Naive thymus-derived CD8-positive, alpha-beta T cell (primary cell): Measurements from ENCODE around the gene EXOC5. TPM values are rescaled to one million over a fixed set of nuclear protein-coding genes. Genes with fewer than 3 reads are reported as not detected.

ENCODE experiments used
- ATAC-seq, 2 donors: fragments of 150-1000 bp; cut with Tn5 transposase in 1 of 2; sonication (Bioruptor Pico), chemical (Tn5 transposase) in 1 of 2; 1 replicate in 1 of 2; 2 replicates in 1 of 2; pipeline ENCODE4 v1.10.0; 2021; ENCODE audit warnings: mild to moderate bottlenecking in 2 of 2, moderate library complexity in 2 of 2
- POLR2A ChIA-PET: fragments of 350-600 bp; sonication (Branson Sonifier 250); formaldehyde crosslinking; loops from one replicate; lab custom pipeline; 2021; ENCODE audit warnings: antibody characterized with exemption; lab: Charles Lee
- DNase-seq, 10 donors: peaks; one replicate each; pipeline versions ENCODE4 v3.0.0 to v3.0.0-alpha.2; 2020 to 2022
- H3K27ac Mint-ChIP-seq, 10 donors: one replicate each; pipeline ENCODE4 v1.8.0; 2020 to 2022; ENCODE audit warnings: mild to moderate bottlenecking in 10 of 10, mixed read lengths in 10 of 10, moderate library complexity in 4 of 10, inconsistent platforms in 1 of 10
- H3K27me3 Mint-ChIP-seq, 5 donors: one replicate each; pipeline ENCODE4 v1.8.0; 2021 to 2022; ENCODE audit warnings: mixed read lengths in 5 of 5
- H3K36me3 Mint-ChIP-seq, 3 donors: one replicate each; pipeline ENCODE4 v1.8.0; 2020 to 2022; ENCODE audit warnings: mixed read lengths in 3 of 3, mild to moderate bottlenecking in 2 of 3, inconsistent platforms in 1 of 3
- H3K4me1 Mint-ChIP-seq, 4 donors: one replicate each; pipeline ENCODE4 v1.8.0; 2021 to 2022; ENCODE audit warnings: mixed read lengths in 4 of 4
- H3K4me3 Mint-ChIP-seq, 10 donors: one replicate each; pipeline ENCODE4 v1.8.0; 2020 to 2022; ENCODE audit warnings: mild to moderate bottlenecking in 10 of 10, mixed read lengths in 10 of 10, moderate library complexity in 6 of 10, inconsistent platforms in 1 of 10
- H3K9me3 Mint-ChIP-seq, 9 donors: one replicate each; pipeline ENCODE4 v1.8.0; 2020 to 2022; ENCODE audit warnings: mixed read lengths in 9 of 9, mild to moderate bottlenecking in 3 of 9, inconsistent platforms in 1 of 9, moderate library complexity in 1 of 9
- polyA plus RNA-seq, 3 donors: library from polyadenylated mRNA; unstranded; fragments of 300-500 nt; fragmentation: Illumina TruSeq; gene quantifications; one replicate each; pipeline ENCODE4 v1.2.3, GENCODE V29; 2021
- total RNA-seq, 8 experiments: library from RNA in 2 of 8; stranded (reverse) in 2 of 8; gene quantifications; one replicate each; pipeline ENCODE4 v1.2.3 and lab custom pipeline; 2021 to 2026

Gene EXOC5, protein sequence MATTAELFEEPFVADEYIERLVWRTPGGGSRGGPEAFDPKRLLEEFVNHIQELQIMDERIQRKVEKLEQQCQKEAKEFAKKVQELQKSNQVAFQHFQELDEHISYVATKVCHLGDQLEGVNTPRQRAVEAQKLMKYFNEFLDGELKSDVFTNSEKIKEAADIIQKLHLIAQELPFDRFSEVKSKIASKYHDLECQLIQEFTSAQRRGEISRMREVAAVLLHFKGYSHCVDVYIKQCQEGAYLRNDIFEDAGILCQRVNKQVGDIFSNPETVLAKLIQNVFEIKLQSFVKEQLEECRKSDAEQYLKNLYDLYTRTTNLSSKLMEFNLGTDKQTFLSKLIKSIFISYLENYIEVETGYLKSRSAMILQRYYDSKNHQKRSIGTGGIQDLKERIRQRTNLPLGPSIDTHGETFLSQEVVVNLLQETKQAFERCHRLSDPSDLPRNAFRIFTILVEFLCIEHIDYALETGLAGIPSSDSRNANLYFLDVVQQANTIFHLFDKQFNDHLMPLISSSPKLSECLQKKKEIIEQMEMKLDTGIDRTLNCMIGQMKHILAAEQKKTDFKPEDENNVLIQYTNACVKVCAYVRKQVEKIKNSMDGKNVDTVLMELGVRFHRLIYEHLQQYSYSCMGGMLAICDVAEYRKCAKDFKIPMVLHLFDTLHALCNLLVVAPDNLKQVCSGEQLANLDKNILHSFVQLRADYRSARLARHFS
- total RNA-seq (10 to 100 TPM; 44.5 to 47.3 TPM), polyA plus RNA-seq (10 to 100 TPM; 42.1 to 50.1 (median 45.4) TPM), total RNA-seq (lab: John Stamatoyannopoulos, UW) (28.5 to 98.3 (median 93.4) reads per million in 6 experiments)

DNA sequence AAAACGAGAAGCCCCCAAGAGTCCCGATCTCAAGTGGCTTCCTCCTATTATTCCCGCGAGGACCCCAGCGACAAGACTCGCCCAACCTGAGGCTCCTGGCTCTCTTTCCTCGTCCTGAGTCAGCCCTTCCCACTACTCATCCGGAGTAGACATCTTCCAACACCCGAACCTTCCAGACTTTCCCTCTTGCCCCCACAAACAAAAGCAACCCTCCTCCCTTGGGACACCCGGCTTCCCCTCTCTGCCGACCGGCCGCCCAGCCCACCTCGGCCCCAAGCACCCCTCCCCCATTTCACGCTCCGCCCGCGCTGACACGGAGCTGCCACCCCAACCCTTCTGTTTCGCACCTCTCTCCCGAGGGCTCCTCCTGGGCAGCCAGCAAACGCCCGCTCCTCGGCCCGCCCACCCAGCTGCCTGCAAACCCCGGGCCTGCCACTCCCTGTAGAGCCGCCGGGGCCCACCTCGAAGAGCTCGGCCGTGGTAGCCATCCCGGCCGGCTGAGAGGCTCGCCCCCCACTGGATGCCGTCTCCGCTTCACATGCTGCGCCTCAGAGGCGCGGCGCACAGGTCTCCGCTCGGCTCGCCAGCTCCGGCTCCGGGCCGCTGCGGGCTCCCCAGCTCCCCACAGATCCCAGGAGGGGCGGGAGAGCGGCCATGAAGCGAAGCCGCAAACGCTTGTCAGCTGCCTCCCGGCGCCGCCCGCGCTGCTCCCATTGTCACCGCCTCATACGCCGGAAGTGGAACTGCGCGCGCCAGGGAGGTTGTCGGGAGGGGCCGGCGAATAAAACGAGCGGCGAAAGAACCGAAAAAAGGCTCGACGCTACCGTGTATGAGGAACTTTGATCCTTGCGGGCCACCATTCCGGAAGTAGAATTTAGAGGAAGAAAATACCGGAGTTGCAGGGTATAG is at the start of gene EXOC5, which contains the start of gene AP5M1:
Gene EXOC5, minus strand, starts transcription at position 745 of the 909 bp plus-strand sequence. Its CDS starts 257 bp downstream, at position 488.
Gene AP5M1, plus strand, starts transcription at position 811 of the 909 bp plus-strand sequence. CDS start 344 bp downstream, outside the sequence.
- POLR2A ChIA-PET, result interaction anchor here (1.2 to 2.3 kb wide), 8 partner anchors 17 to 1159 kb away, joined by 3 to 20 read pairs (median 4); partner anchors contain the start of genes KIAA0586, NAA30, TIMM9 and TMEM260
- peaks cover 29 to 82% (median 70%) of the 10 kb centered on the region in 4 donors for H3K4me1 Mint-ChIP-seq
- ATAC-seq (peak; percentile 84 to 85), DNase-seq (peak; percentile 82 to 95 (median 92))
- H3K4me3 Mint-ChIP-seq, result peak within 1 kb of the TSS; percentile 97 to 100 (median 99)
- H3K36me3 Mint-ChIP-seq, result peaks cover 0 to 10% (median 7%) of the 10 kb centered on the region in 3 donors
- H3K9me3 Mint-ChIP-seq, result no peaks in the 10 kb centered on the region
- peak within 1 kb of the TSS; percentile 98 to 99 (median 99) for H3K27ac Mint-ChIP-seq
- no peaks in the 10 kb centered on the region for H3K27me3 Mint-ChIP-seq

DNA sequence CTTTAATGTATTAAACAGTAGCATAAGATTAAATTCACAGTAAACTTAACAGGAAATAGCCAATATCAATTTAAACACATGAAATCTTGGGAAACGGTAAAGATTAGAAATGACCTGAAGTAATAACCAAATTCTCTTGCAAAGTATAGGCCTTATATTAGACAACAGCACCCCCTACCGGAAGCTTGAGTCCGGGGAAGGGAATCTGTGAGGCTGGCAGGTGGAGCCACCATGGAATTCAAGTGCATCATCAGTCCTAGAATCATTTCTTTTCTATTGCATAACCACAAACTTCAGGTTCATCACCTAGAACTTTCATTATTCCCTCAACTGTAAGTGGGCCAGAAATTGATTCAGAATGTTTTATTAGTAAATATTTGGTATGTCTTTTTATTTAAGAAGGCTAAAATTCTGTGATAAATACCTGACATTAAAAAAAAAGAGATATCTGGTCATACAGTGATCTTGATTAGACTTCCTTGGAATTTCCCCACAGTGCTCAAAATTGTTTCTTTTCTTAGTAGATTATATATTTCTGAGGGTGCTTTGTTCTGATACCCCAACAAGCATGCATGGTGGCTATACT is 48.6 kb upstream of the EXOC5 start:
- DNase-seq, result peak; percentile 46 to 87 (median 69)
- H3K4me1 Mint-ChIP-seq, result peaks cover 3 to 6% (median 4%) of the 10 kb centered on the region in 4 donors
- H3K9me3 Mint-ChIP-seq, result peaks cover 0 to 9% (median 2%) of the 10 kb centered on the region in 9 donors
- H3K36me3 Mint-ChIP-seq, result peaks cover 0 to 2% (median 1%) of the 10 kb centered on the region in 3 donors
- no peak overlapping the region for H3K4me3 Mint-ChIP-seq
- H3K27me3 Mint-ChIP-seq, result peaks cover 0 to 4% (median 2%) of the 10 kb centered on the region in 5 donors
- peak; percentile 57 to 71 for ATAC-seq
- no peak overlapping the region for H3K27ac Mint-ChIP-seq
- POLR2A ChIA-PET, result no interaction called here

DNA sequence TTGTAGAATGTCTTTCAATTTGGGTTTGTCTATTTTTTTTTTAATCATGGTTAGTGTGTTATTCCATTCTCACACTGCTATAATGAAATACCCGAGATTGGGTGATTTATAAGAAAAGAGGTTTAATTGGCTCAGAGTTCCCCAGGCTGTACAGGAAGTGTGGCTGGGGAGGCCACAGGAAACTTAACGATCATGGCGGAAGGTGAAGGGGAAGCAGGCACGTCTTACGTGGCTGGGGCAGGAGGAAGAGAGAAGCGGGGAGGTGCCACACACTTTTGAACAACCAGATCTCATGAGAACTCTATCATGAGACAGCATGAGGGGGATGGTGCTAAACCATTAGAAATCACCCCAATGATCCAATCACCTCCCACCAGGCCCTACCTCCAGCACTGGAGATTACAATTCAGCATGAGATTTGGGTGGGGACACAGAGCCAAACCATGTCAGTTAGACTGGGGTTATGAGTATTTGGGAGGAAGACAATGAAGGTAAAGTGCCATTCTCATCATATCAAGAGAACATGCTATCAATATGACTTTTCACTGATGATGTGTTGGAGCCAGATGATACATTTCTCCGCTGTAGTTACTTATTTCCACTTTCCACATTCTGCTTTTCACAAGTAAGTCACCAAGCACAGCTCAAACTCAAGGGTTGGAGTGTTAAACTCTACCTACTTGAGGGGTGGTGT is 45.8 kb upstream of the EXOC5 start:
- DNase-seq, result no peak
- H3K27me3 Mint-ChIP-seq, result peaks cover 0 to 13% (median 5%) of the 10 kb centered on the region in 5 donors
- H3K4me3 Mint-ChIP-seq, result no peak overlapping the region
- H3K27ac Mint-ChIP-seq, result peak overlapping the region in 1 of 10 donors; percentile 4
- peaks cover 0 to 9% (median 2%) of the 10 kb centered on the region in 9 donors for H3K9me3 Mint-ChIP-seq
- H3K36me3 Mint-ChIP-seq, result peaks cover 0 to 2% (median 1%) of the 10 kb centered on the region in 3 donors
- POLR2A ChIA-PET, result interaction anchor here (0.6 kb wide), 1 partner anchor 132 kb away, joined by 3 read pairs; no protein-coding TSS in a partner anchor
- no peak for ATAC-seq
- peaks cover 3 to 6% (median 4%) of the 10 kb centered on the region in 4 donors for H3K4me1 Mint-ChIP-seq

DNA sequence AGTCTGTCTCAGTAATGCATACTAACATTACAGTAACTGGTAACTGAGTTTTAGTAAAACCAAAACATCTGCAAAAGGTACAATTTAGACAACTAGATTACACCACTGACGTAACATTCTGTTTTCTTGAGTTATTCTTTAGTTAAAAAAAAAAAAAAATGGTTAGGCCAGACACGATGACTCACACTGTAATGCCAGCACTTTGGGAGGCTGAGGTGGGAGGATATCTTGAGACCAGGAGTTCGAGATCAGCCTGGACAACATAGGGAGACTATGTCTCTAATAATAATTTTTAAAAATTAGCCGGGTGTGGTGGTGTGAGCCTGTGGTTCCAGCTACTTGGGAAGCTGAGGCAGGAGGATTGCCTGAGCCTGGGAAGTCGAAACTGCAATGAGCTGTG is 34.2 kb upstream of the EXOC5 start:
- Mint-ChIP-seq H3K27ac (no peak overlapping the region), H3K9me3 (no peaks in the 10 kb centered on the region), H3K36me3 (no peaks in the 10 kb centered on the region), H3K4me3 (no peak overlapping the region), H3K4me1 (no peaks in the 10 kb centered on the region), H3K27me3 (peaks cover 3 to 22% (median 13%) of the 10 kb centered on the region in 5 donors)
- no peak for ATAC-seq
- DNase-seq, result no peak
- POLR2A ChIA-PET, result no interaction called here

DNA sequence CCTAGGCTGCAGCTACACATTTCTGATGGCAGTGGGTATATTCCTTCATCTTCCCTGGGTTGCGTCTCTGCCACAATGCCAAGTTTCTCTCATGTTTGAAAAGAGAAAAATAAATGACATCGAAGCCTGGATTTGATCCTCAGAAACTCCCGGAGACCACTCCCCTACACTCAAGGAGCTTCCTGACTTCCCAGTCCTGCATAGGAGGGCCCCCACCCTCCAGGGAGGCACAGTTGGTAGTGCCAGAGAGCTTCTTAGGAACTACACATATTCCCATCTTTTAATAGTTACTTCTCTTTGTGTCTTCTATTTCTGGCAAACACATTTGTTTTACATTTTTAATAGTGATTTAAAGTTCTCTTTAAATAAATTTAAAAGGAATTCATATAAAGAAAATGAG is 30.8 kb upstream of the EXOC5 start:
- Mint-ChIP-seq H3K4me3 (no peak overlapping the region), H3K4me1 (no peaks in the 10 kb centered on the region), H3K27me3 (peaks cover 0 to 5% (median 0%) of the 10 kb centered on the region in 5 donors), H3K9me3 (no peaks in the 10 kb centered on the region), H3K27ac (peak overlapping the region in 2 of 10 donors; percentile 27 to 63), H3K36me3 (peaks cover 0 to 5% (median 0%) of the 10 kb centered on the region in 3 donors)
- POLR2A ChIA-PET, result interaction anchor here (0.6 kb wide), 1 partner anchor 1794 kb away, joined by 3 read pairs; no protein-coding TSS in a partner anchor
- DNase-seq, result no peak
- ATAC-seq, result no peak

DNA sequence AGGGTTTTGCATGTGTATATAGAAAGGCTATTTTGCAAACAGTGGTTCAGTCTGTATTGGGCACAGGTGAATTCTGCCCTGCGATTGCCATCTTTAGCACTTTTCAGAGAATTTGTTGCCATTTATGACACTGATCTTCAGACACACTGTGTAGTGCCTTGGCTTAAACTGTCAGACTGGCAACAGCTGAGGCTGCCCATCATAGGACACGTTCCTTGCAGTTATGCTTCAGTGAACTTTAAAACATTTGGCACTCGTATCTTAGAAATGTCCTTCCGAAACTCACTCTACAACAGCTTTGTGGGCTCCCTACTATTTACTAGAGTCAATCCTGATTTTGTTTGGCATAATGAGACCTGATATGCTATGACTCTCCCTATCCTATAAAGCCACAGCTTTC is 29.1 kb upstream of the EXOC5 start:
- Mint-ChIP-seq H3K9me3 (no peaks in the 10 kb centered on the region), H3K4me1 (no peaks in the 10 kb centered on the region), H3K27ac (no peak overlapping the region), H3K4me3 (no peak overlapping the region), H3K36me3 (peaks cover 0 to 5% (median 0%) of the 10 kb centered on the region in 3 donors), H3K27me3 (no peaks in the 10 kb centered on the region)
- POLR2A ChIA-PET, result no interaction called here
- no peak for ATAC-seq
- no peak for DNase-seq

DNA sequence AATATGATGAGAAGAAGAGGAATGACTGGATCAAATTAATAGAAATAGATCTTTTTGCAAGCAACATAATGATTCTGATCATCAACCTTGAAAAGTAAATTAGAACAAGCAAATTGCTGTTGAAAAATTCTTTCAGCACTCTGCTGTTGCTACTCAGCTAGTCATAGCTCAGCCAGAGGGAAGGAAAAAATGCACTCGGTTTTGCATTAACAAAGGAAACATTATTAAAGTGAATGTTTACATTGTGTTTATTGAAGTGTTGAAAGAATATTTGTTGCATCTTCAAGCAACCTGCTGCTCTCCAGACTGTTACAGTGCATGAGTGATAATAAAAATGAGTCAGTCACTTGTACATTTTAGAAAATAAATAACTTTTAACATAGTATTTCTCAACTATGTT is 26.5 kb upstream of the EXOC5 start:
- Mint-ChIP-seq H3K27me3 (no peaks in the 10 kb centered on the region), H3K27ac (peak overlapping the region in 1 of 10 donors; percentile 15), H3K9me3 (no peaks in the 10 kb centered on the region), H3K36me3 (peaks cover 0 to 22% (median 0%) of the 10 kb centered on the region in 3 donors), H3K4me1 (no peaks in the 10 kb centered on the region), H3K4me3 (no peak overlapping the region)
- ATAC-seq, result no peak
- DNase-seq, result no peak
- POLR2A ChIA-PET, result no interaction called here

DNA sequence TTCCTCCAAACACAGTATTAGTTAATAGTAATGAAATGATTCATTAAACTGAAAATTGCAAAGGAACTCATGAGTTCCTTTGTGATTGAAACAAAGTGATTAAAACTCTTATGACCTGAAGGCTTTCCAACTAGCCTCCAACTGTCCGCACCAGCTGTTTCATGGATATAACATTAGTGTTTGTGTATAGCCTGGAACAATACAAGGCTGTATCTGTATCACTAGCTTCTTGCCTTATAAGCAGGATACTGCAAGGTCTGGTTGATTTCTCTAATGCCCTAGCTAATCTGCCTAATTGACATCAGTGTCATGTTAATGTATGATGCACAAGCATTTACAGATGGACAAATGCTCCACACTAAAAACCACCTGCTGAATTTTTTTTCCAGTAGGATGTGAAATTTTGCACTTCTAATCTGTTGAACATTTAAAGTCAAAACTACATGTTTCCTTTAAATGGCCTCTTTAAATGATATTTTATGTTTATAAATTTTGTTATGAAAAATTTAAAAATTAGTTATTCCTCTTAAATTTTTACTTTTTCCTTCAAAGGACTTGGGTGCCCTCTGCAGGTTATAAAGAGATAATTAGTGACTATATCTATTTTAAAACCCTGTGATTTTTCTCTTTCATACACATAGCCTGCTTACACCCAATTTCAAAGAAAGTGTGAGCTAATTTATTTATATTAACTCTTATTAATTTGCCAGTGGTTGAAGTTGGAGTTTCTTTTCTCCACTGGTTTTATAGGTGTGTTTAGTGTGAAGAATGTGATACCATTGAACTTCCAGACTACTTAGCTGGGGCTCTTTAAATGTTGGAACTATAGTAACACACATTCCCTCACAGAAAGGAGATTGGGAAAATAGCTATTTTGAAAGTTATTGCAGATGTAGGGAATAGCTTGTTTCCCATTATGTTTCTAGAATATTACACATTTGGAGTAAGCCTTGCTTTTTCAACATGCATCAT is 25.4 kb upstream of the EXOC5 start:
- H3K27me3 Mint-ChIP-seq, result no peaks in the 10 kb centered on the region
- POLR2A ChIA-PET, result no interaction called here
- DNase-seq (no peak), ATAC-seq (no peak)
- no peaks in the 10 kb centered on the region for H3K9me3 Mint-ChIP-seq
- peaks cover 0 to 33% (median 2%) of the 10 kb centered on the region in 3 donors for H3K36me3 Mint-ChIP-seq
- H3K4me1 Mint-ChIP-seq, result no peaks in the 10 kb centered on the region
- no peak overlapping the region for H3K4me3 Mint-ChIP-seq
- no peak overlapping the region for H3K27ac Mint-ChIP-seq

DNA sequence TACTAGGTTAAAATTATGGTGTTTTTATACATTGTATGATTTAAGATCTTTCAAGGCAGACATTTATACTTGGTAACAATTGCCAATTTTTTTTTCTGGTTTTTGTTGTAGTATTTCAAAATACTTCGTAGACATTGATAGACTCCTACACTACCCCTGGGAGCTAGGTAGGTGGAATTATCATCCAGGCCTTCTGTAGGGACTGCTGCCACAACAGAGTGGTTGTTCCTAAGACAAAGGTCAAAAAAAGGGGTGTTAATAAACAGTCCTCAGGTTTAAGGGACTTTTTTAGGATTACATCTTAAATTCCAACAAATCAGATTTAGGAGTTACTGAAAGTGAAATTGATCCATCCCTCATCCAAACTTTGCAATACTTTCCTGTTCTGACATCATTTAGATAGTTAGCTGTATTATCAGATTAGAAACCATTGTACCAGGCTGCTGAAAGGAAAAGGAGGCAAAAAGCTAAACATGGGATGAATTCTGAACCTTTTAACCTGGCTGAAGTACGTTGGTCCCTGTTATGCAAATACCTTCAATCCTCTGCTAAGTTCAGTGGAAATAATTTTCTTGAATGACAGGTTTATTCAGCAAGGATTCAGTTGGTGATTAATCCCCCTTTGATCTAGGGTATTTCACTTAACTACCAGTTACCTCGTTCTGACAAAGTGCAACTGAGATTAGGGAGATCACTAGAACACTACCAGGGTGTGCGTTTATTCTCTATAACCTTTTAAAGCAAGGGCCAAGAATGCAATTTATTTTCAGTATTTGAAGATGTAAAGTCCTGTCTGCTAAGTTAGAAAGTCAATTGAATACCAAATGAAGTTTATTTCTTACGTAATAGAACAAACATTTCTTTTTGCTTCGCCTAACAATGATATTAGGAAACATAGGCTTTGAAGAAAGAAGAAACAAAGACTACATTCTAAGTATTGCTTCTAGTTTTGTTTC is 23.3 kb upstream of the EXOC5 start:
- POLR2A ChIA-PET, result no interaction called here
- peak overlapping the region in 2 of 10 donors; percentile 6 to 43 for H3K27ac Mint-ChIP-seq
- DNase-seq, result no peak

More for the DNA sequence above, 23.3 kb upstream of the EXOC5 start:
- no peak for ATAC-seq
- Mint-ChIP-seq H3K27me3 (no peaks in the 10 kb centered on the region), H3K4me1 (no peaks in the 10 kb centered on the region), H3K36me3 (peaks cover 0 to 48% (median 7%) of the 10 kb centered on the region in 3 donors), H3K9me3 (no peaks in the 10 kb centered on the region), H3K4me3 (no peak overlapping the region)
